Ovary (tissue), 3 donors: ENCODE data around the gene ANKLE1.

Experiments
- CTCF ChIP-seq, 3 donors: fragments of 450-650 bp in 2 of 3; fragments of 200-600 bp in 1 of 3; IDR thresholded peaks; one replicate each; pipeline versions ENCODE4 v1.5.1 to v1.8.0; 2016 to 2022; ENCODE audit warnings: antibody characterized with exemption in 3 of 3, mild to moderate bottlenecking in 1 of 3
- POLR2A ChIP-seq: fragments of 450-650 bp; IDR thresholded peaks from one replicate; pipeline ENCODE4 v1.6.1; 2017; ENCODE audit warnings: antibody characterized with exemption, mild to moderate bottlenecking, moderate library complexity
- donor health status: DM: no; HTN: no; CAD: no.

- TF ChIP-seq CTCF (IDR thresholded peaks at IDR 0.05) (no peak), POLR2A (no peak)
These were observed 37.3 kb downstream of the ANKLE1 start for GRCh38 chr19:17318966-17319365.
